Sigmoid colon (tissue), 4 donors: Measurements from ENCODE around the gene ODAD4.

Experiments
- POLR2A ChIP-seq, 2 donors: fragments of 450-650 bp; IDR thresholded peaks; one replicate each; pipeline ENCODE4 v1.6.1; 2016; ENCODE audit warnings: antibody characterized with exemption in 2 of 2, mild to moderate bottlenecking in 2 of 2, moderate library complexity in 2 of 2
- POLR2AphosphoS5 ChIP-seq, 4 donors: sonication (generic); formaldehyde crosslinking; IDR thresholded peaks; one replicate each; pipeline ENCODE4 v1.6.1; 2017; ENCODE audit warnings: antibody characterized with exemption in 4 of 4
- TF ChIP-seq, protein P1 (sequence below), 4 experiments: fragments of 450-650 bp in 3 of 4; fragments of 200-600 bp in 1 of 4; IDR thresholded peaks; one replicate each; pipeline ENCODE4 v1.5.1; 2016 to 2019; ENCODE audit warnings: antibody characterized with exemption in 4 of 4, mild to moderate bottlenecking in 3 of 4, moderate library complexity in 2 of 4

DNA sequence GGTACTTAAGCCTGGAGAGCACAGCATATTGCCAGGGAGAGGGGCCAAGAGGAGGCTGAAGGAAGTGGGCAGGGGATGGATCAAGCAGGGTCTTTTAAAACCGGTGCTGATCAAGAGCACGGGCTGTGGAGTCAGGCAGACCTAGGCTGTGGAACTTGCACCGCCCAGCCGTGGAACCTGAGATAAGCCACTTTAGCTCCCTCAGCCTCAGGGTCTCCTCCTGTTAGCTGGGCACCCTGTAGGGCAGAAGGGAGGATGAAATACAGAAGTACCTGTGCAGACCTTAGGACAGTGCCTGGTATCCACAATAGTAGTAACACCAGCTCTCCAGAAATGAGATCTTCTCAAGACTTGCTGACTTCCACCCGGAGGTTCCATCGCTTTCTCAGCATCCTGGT is 9.3 kb downstream of the ODAD4 start:
- no peak for TF ChIP-seq POLR2AphosphoS5 (IDR thresholded peaks at IDR 0.05)
- no peak for TF ChIP-seq POLR2A (IDR thresholded peaks at IDR 0.05)
- TF ChIP-seq, protein P1, sequence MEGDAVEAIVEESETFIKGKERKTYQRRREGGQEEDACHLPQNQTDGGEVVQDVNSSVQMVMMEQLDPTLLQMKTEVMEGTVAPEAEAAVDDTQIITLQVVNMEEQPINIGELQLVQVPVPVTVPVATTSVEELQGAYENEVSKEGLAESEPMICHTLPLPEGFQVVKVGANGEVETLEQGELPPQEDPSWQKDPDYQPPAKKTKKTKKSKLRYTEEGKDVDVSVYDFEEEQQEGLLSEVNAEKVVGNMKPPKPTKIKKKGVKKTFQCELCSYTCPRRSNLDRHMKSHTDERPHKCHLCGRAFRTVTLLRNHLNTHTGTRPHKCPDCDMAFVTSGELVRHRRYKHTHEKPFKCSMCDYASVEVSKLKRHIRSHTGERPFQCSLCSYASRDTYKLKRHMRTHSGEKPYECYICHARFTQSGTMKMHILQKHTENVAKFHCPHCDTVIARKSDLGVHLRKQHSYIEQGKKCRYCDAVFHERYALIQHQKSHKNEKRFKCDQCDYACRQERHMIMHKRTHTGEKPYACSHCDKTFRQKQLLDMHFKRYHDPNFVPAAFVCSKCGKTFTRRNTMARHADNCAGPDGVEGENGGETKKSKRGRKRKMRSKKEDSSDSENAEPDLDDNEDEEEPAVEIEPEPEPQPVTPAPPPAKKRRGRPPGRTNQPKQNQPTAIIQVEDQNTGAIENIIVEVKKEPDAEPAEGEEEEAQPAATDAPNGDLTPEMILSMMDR (IDR thresholded peaks at IDR 0.05) = no peak
